HepG2 (cell line): ENCODE results near the gene PEBP1. TPM values are rescaled to one million over a fixed set of nuclear protein-coding genes. Genes with fewer than 3 reads are reported as not detected.

Experiments used
- AGO1 ChIP-seq: fragments of 200-400 bp; formaldehyde crosslinking; IDR thresholded peaks from 2 replicates; pipeline ENCODE4 v1.6.1; 2017; ENCODE audit warnings: mild to moderate bottlenecking, low read depth, low read length, moderate library complexity; ENCODE audit not compliant: poor library complexity, severe bottlenecking
- ATF6 ChIP-seq: sonication (generic); formaldehyde crosslinking; conservative IDR thresholded peaks from 2 replicates; pipeline ENCODE4 v1.4.0; 2020; ENCODE audit warnings: missing genetic modification reagents
- BCLAF1 ChIP-seq: fragments of 450-650 bp; IDR thresholded peaks from 2 replicates; pipeline ENCODE4 v1.6.1; 2017; ENCODE audit warnings: mild to moderate bottlenecking
- CREB3 ChIP-seq: sonication (generic); formaldehyde crosslinking; IDR thresholded peaks from 2 replicates; pipeline ENCODE4 v1.5.0; 2020; ENCODE audit warnings: missing genetic modification reagents
- EEA1 ChIP-seq: sonication (generic); formaldehyde crosslinking; IDR thresholded peaks from 2 replicates; pipeline ENCODE4 v1.5.1; 2020; ENCODE audit warnings: mild to moderate bottlenecking, missing genetic modification reagents, borderline replicate concordance
- FOXA1 ChIP-seq, 2 experiments: fragments of 450-650 bp in 1 of 2; sonication (generic) in 1 of 2; formaldehyde crosslinking in 1 of 2; IDR thresholded peaks; 2 replicates each; pipeline versions ENCODE4 v1.4.0 to v1.6.1; 2016 to 2020; ENCODE audit warnings: missing genetic modification reagents in 1 of 2
- GATAD2A ChIP-seq: IDR thresholded peaks from 2 replicates; pipeline ENCODE4 v1.6.1; 2016
- KMT2A ChIP-seq: sonication (generic); formaldehyde crosslinking; IDR thresholded peaks from 2 replicates; pipeline ENCODE4 v1.4.0; 2020; ENCODE audit warnings: missing genetic modification reagents
- MAZ ChIP-seq, 2 experiments: sonication (generic) in 1 of 2; formaldehyde crosslinking in 1 of 2; IDR thresholded peaks; 2 replicates each; pipeline versions ENCODE4 v1.5.0 to v1.6.1; 2012 to 2020; ENCODE audit warnings: low read depth in 2 of 2, mild to moderate bottlenecking in 2 of 2, borderline replicate concordance in 1 of 2, improper control_type of control experiment in 1 of 2, low read length in 1 of 2, missing genetic modification reagents in 1 of 2, moderate library complexity in 1 of 2
- MYNN ChIP-seq: sonication (generic); formaldehyde crosslinking; IDR thresholded peaks from 2 replicates; pipeline ENCODE4 v1.4.0; 2020; ENCODE audit warnings: mild to moderate bottlenecking, low read depth, missing genetic modification reagents
- PHB2 ChIP-seq: fragments of 450-650 bp; IDR thresholded peaks from 2 replicates; pipeline ENCODE4 v1.6.1; 2018; ENCODE audit not compliant: partially characterized antibody
- POLR2AphosphoS5 ChIP-seq: IDR thresholded peaks from 2 replicates; pipeline ENCODE4 v1.6.1; 2012; ENCODE audit warnings: low read depth, low read length
- REL ChIP-seq: sonication (generic); formaldehyde crosslinking; conservative IDR thresholded peaks from 2 replicates; pipeline ENCODE4 v1.8.0; 2022; ENCODE audit warnings: mild to moderate bottlenecking, missing genetic modification reagents, moderate library complexity
- SATB2 ChIP-seq: sonication (generic); formaldehyde crosslinking; IDR thresholded peaks from 2 replicates; pipeline ENCODE4 v1.5.0; 2020; ENCODE audit warnings: missing genetic modification reagents
- SPEN ChIP-seq: sonication (generic); formaldehyde crosslinking; IDR thresholded peaks from 2 replicates; pipeline ENCODE4 v1.5.1; 2020; ENCODE audit warnings: low read depth, mild to moderate bottlenecking, missing genetic modification reagents
- ZNF124 ChIP-seq: sonication (generic); formaldehyde crosslinking; IDR thresholded peaks from 2 replicates; pipeline ENCODE4 v1.4.0; 2020; ENCODE audit warnings: missing genetic modification reagents
- ZNF280D ChIP-seq: sonication (generic); formaldehyde crosslinking; IDR thresholded peaks from 2 replicates; pipeline ENCODE4 v1.5.1; 2020; ENCODE audit warnings: mild to moderate bottlenecking, missing genetic modification reagents
- ZNF883 ChIP-seq: sonication (generic); formaldehyde crosslinking; IDR thresholded peaks from 2 replicates; pipeline ENCODE4 v1.5.1; 2020; ENCODE audit warnings: mild to moderate bottlenecking, missing genetic modification reagents; ENCODE audit errors: not compliant biosample characterization
- polyA plus RNA-seq, 8 experiments: library from polyadenylated mRNA; depleted of rRNA in 3 of 8; stranded (reverse) in 7 of 8; unstranded in 1 of 8; fragments of >200 nt; fragmentation: Illumina TruSeq in 4 of 8; extraction: Trizol in 4 of 8; gene quantifications; 2 replicates each; pipeline versions ENCODE4 v1.2.1 to v1.2.3, GENCODE V29; 2011 to 2016; ENCODE audit warnings: low read depth in 4 of 8, missing spikeins in 1 of 8, mixed read lengths in 1 of 8; ENCODE audit not compliant: insufficient read depth in 1 of 8
- total RNA-seq, 5 experiments: library from RNA; depleted of rRNA; stranded (reverse); fragments of >200 nt; fragmentation: Illumina TruSeq; extraction: Trizol; gene quantifications; 2 replicates each; pipeline ENCODE4 v1.2.3, GENCODE V29; 2016; ENCODE audit warnings: low read depth in 1 of 5

The PEBP1 gene
- total and polyA plus RNA-seq, 2 of the 13 experiments (the other 11 are each of a cell fraction or from before 2014, with no cell fraction given), result 538 to 1,505 TPM

- TF ChIP-seq MYNN (CRISPR knock-in tag), result no peak
- TF ChIP-seq BCLAF1, result no peak
- TF ChIP-seq POLR2AphosphoS5, result peak; percentile 88
- TF ChIP-seq AGO1, result no peak
- TF ChIP-seq GATAD2A (CRISPR knock-in tag), result peak; percentile 57
- TF ChIP-seq ZNF883 (CRISPR knock-in tag), result peak; percentile 96
- peak; percentile 80; the same call in 1 of the 2 replicates for TF ChIP-seq CREB3 (CRISPR knock-in tag)
- TF ChIP-seq PHB2, result no peak
- TF ChIP-seq FOXA1 (IDR thresholded peaks at IDR 0.05), result no peak
- TF ChIP-seq FOXA1 (CRISPR knock-in tag; IDR thresholded peaks at IDR 0.05), result peak; percentile 26; the same call in 1 of the 2 replicates
- TF ChIP-seq MAZ (IDR thresholded peaks at IDR 0.05; ENCODE audit: borderline replicate concordance, low read depth, low read length), result no peak
- TF ChIP-seq MAZ (CRISPR knock-in tag; IDR thresholded peaks at IDR 0.05; ENCODE audit: low read depth), result peak; percentile 94; the same call in 1 of the 2 replicates
- TF ChIP-seq ZNF280D (CRISPR knock-in tag), result no peak
- peak; percentile 94 for TF ChIP-seq KMT2A
- peak; percentile 45; the same call in 1 of the 2 replicates for TF ChIP-seq ZNF124
- peak; percentile 94; the same call in 1 of the 2 replicates for TF ChIP-seq SPEN (CRISPR knock-in tag)
- TF ChIP-seq SATB2, result 0 out of 2 replicates have a peak, but pooled peaks have one; percentile 39
- TF ChIP-seq ATF6 (CRISPR knock-in tag), result no peak
- 0 out of 2 replicates have a peak, but pooled peaks have one; percentile 59 for TF ChIP-seq REL (CRISPR knock-in tag)
- peak; percentile 96; the same call in 1 of the 2 replicates for TF ChIP-seq EEA1 (CRISPR knock-in tag)
These were observed at the start of gene PEBP1 (continued) for GRCh38 chr12:118135788-118136558.
